GM18861 (cell line): ENCODE results near the gene ENDOD1.
A peak's percentile ranks its signal among the peaks of the same experiment; 100 is the strongest.
"Not testable (repeated sequence)": the region's sequence is repeated elsewhere in the genome, so short reads cannot be mapped to it uniquely, and the experiment has no call there.

Source experiments
- ATAC-seq: cut with Tn5 transposase; IDR thresholded peaks from one replicate; pipeline ENCODE4 v1.9.1; 2021; ENCODE audit not compliant: unreplicated experiment

The ENDOD1 gene

GRCh38 chr11:95102733-95103132 lies 13.1 kb downstream of the ENDOD1 start:
- ATAC-seq, result no peak

GRCh38 chr11:95103701-95104100 lies 14.1 kb downstream of the ENDOD1 start:
- ATAC-seq, result no peak

- no peak for ATAC-seq
Observed at GRCh38 chr11:95104121-95104830, 14.6 kb downstream of the ENDOD1 start.

- ATAC-seq, result no peak
Observed at GRCh38 chr11:95104856-95105255, 15.2 kb downstream of the ENDOD1 start.

GRCh38 chr11:95108159-95108611 lies 18.5 kb downstream of the ENDOD1 start:
- no peak for ATAC-seq

GRCh38 chr11:95108671-95109551 lies 19.3 kb downstream of the ENDOD1 start:
- ATAC-seq, result no peak

- not testable (repeated sequence) for ATAC-seq
Observed at GRCh38 chr11:95111471-95111870, 21.8 kb downstream of the ENDOD1 start.

- no peak for ATAC-seq
Observed at GRCh38 chr11:95111923-95112540, 22.4 kb downstream of the ENDOD1 start.

GRCh38 chr11:95115597-95115996 lies 26.0 kb downstream of the ENDOD1 start:
- ATAC-seq, result no peak

- ATAC-seq, result no peak
Observed at GRCh38 chr11:95119361-95120060, 29.9 kb downstream of the ENDOD1 start.

- ATAC-seq, result no peak
Observed at GRCh38 chr11:95121698-95122097, 32.1 kb downstream of the ENDOD1 start.

GRCh38 chr11:95123556-95123955 lies 33.9 kb downstream of the ENDOD1 start:
- no peak for ATAC-seq

GRCh38 chr11:95128602-95129001 lies 39.0 kb downstream of the ENDOD1 start:
- no peak for ATAC-seq

- ATAC-seq, result no peak
Observed at GRCh38 chr11:95132956-95133355, 43.3 kb downstream of the ENDOD1 start.

GRCh38 chr11:95134491-95134890 lies 44.8 kb downstream of the ENDOD1 start:
- no peak for ATAC-seq

GRCh38 chr11:95135155-95135554 lies 45.5 kb downstream of the ENDOD1 start:
- ATAC-seq, result no peak

GRCh38 chr11:95135880-95136279 lies 46.2 kb downstream of the ENDOD1 start:
- ATAC-seq, result no peak

GRCh38 chr11:95136747-95137146 lies 47.1 kb downstream of the ENDOD1 start:
- not testable (repeated sequence) for ATAC-seq

- ATAC-seq, result no peak
Observed at GRCh38 chr11:95137299-95137698, 47.7 kb downstream of the ENDOD1 start.

- peak; percentile 92 for ATAC-seq
Observed at GRCh38 chr11:95138448-95138847, 48.8 kb downstream of the ENDOD1 start.

GRCh38 chr11:95140397-95141033 lies 50.9 kb downstream of the ENDOD1 start:
- ATAC-seq, result no peak
